HUDEP-2 (cell line): ENCODE data around the gene PLXNA3.

Experiments used
- DNase-seq, 76 experiments: peaks; one replicate each; lab custom pipeline; 2025; ENCODE audit not compliant: unreplicated experiment in 76 of 76; lab: John Stamatoyannopoulos, UW

PLXNA3 gene

DNA sequence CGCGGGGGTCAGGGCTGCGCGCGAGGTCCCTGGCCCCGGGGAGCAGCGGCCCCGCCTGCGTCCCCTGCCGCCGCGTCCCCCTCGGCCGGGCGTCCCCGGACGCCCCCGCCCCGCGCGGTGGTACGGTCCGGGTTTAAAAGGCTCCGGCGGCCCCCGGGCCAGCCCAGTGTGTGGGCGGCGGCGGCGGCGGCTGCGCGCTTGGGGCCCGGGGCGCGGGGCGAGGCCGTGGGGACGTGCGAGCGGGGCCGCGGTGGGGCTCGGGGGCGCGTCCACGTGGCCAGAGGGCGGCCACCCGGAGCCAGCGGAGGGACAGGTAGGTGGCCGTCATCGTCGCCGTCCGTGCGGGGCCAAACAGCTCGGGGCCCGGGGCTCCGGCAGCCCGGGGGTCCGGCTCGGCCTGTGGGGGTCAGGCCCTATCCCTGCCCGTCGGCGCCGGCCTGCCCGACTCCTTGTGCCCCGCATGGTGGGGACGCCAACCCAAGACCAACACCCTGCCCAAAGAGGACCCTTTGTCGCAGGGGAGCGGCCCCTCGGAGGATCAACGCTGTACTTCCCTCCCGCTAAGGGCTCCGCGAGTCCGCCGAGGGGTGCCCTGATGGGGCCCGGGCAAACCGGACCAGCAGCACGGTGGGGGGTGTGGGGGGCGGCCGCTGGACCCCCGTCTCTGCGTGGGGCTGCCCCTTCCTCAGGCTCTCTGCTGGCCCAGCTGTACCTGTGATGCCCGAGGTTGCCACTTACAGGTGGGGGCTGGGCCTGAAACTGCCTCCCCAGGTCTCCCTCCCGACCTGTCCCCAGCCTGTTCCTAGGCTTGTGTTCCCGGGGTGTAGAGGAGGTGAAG, at the start of gene PLXNA3:
TSS of gene PLXNA3 (plus strand) at position 166 of the 838 bp plus-strand sequence. CDS start 1,903 bp downstream, outside the sequence.
- peak in 8 of 76 experiments; percentile 1 to 36 (median 20) for DNase-seq

DNA sequence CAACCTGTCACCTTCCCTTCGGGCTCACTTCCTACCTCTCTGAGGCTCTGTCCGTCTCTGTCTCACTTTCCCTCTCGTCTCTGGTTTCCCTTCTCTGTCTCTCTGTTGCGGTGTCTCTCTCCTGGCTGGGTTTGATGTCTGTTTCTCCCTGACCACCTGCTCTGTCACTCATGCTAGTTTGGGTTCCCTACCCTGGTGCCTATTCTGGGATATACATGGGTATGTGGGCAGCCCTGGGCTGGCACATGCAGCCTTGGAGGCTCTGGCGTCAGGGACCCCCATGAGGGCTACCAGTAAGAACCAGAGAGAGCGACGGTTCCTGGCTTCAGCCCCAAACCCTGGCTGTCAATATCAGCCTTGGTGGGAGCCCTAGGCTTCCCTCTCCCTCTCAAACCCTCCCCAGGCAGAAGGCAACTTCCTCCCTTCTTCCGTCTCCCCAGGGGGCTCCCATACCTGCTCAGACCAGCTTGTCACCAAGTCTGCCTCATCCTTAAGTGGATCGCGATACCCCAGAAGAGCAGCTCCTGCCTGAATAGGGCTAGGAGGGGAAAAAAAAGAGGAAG, 49.3 kb upstream of the PLXNA3 start:
- no peak for DNase-seq

DNA sequence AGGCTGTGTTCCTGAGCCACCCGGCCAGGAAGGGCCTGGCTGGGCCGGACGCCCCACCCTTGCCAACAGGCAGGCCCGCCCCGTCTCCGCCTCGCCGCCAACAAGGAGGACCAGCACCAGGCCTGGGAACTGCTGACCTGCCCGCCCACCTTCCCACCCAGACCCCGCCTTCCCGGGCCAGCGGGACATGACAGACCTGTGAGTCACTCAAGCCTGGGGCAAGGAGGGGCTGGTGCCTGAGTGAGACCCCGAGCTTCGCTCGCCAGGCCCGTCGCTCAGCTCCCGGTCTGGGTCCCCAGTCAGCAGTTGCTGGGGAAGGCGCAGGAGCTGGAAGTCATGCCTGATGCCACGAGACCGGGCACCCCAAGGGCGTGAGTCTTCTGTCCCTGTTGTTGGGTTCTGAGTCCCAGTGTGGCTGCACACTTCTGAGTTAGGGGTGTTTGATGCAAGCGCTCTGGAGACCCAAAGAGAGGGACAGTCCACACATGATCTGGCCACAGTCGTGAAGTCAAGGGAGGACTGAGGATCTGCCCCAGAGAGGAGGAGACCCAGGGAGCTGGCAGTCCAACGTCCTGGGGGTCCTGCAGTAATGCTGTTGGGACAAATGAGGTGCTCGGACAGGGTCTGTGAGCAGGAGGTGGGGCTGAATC, 48.7 kb upstream of the PLXNA3 start, which contains the start of gene DNASE1L1:
TSS of gene DNASE1L1 (minus strand) at position 33 of the 650 bp plus-strand sequence. CDS start 3,686 bp downstream, outside the sequence.
- DNase-seq: peak in 73 of 76 experiments; percentile 11 to 89 (median 71)

DNA sequence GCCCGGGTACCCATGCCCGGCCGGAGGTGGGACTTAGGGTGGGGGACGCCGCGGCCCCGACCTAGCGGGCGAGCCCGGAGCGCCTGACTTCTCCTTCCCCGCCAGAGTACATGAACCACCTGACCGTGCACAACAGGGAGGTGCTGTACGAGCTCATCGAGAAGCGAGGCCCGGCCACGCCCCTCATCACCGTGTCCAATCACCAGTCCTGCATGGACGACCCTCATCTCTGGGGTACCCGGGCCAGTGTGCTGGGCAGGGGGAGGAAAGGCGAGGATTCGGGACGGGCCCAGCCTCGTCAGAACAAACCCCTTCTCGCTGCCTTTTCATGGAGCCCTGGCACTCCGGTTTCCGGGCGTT, 46.1 kb upstream of the PLXNA3 start:
- DNase-seq: peak in 40 of 76 experiments; percentile 2 to 51 (median 26)

DNA sequence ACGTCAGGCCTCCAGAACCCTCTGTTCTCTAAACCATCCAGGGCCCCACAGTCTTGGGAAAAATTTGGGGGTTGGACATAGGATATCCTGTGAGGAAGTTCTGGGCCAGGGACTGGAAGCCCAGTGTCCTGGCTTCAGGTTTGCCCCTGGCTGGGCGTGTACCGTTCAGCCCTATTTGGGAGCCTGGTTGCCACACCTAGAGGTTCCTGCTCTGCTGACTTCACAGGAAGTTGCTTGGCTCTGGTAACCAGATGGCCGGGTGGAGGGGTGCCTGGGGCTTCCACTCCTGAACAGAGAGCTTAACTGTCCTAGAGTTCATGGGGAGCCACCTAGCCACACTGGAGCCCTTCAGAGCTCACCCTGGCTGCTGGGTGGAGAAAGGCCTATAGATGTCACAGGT, 45.6 kb upstream of the PLXNA3 start:
- peak in 1 of 76 experiments; percentile 3 for DNase-seq

DNA sequence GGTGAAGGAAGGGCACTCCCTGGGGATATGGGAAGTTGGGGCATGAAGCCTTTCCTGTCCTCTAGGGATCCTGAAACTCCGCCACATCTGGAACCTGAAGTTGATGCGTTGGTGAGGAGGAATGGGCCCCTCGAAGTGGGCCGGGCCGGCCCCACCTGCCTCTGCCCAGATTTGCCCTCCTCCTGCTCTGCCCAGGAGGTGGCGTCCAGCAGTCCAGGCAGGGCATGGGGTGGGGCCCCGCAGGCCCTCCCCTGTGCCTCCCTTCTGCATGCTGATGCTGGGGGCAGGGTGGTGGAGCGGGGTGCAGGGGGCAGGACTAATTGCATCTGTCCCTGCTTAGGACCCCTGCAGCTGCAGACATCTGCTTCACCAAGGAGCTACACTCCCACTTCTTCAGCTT, 44.9 kb upstream of the PLXNA3 start:
- no peak for DNase-seq

DNA sequence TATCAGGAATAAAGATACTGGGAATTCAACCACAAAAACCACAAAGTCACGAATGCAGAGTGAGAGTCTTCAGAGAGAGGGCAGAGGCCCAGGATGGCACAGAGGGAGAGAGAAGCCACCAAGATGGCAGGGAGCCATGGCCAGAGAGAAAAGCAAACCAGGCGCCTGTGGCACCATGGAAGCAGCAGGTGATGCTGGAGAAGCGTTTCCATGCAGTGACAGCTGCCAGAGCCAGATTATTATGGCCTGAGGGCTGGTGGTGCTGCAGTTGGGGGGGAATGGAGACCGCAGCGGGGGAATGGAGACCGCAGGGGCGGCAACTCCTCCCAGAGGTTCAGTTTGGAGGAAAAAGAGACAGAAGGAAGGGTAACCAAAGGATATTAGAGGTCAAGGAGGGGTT, 40.9 kb upstream of the PLXNA3 start:
- DNase-seq: no peak

DNA sequence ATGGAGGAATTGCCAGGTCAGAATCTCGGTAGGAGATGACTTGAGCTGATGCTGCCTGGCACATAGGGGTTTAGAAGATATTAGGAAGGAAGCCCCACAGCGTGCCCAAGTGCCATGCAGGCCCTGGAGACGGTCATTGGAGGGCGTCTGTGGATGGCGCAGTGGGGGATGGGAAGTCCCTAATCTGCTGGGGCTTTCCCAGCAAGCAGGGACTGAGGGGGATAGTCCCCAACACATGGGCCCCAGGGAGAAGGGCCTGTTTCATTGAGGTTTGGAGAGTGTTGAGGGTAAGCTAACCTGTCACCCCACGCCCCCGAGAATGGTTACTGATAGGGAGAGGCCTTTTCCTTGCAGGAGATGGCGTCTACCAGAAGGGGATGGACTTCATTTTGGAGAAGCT, 38.9 kb upstream of the PLXNA3 start:
- DNase-seq: no peak

DNA sequence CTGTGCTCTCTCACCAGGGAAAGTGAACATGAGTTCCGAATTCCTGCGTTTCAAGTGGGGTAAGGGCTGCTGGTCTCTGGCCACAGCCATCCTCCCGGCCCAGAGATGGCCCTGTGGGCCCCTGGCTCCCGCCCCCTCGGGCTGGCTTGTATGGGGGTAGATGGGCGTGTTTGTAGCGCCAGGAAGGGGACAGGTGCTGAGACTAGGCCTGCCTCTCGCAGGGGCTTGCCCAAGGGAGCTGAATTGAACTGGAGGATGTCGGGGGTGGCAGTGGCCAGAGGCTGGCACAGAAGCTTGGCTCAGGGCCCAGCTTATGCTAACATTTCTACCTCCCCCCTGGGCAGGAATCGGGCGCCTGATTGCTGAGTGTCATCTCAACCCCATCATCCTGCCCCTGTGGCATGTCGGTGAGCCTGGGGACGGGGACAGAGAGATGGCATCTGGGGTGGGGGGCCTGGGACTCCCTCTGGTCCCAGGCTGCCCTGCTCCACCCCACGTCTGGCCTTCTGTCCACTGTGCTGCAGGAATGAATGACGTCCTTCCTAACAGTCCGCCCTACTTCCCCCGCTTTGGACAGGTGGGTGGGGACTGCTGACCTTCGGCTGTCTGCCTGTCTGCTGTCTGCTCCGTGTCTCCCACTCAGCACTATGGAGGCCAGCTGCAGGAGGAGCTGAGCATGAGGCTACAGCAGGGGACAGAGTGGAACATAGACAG, 38.2 kb upstream of the PLXNA3 start:
- DNase-seq: no peak

DNA sequence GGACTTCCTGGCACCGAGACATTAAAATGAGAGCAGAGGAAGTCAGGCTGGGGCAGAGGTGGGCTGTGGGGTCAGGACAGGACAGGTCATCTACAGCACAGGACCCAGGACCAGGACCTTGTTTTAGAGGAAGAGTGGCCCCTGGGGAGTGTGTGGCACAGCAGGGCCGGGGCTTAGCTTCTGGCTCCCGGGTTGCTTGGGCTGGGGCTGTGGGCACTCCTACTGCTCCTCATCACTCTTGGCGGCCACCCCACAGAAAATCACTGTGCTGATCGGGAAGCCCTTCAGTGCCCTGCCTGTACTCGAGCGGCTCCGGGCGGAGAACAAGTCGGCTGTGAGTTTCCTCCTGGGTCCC, 37.7 kb upstream of the PLXNA3 start:
- no peak for DNase-seq

DNA sequence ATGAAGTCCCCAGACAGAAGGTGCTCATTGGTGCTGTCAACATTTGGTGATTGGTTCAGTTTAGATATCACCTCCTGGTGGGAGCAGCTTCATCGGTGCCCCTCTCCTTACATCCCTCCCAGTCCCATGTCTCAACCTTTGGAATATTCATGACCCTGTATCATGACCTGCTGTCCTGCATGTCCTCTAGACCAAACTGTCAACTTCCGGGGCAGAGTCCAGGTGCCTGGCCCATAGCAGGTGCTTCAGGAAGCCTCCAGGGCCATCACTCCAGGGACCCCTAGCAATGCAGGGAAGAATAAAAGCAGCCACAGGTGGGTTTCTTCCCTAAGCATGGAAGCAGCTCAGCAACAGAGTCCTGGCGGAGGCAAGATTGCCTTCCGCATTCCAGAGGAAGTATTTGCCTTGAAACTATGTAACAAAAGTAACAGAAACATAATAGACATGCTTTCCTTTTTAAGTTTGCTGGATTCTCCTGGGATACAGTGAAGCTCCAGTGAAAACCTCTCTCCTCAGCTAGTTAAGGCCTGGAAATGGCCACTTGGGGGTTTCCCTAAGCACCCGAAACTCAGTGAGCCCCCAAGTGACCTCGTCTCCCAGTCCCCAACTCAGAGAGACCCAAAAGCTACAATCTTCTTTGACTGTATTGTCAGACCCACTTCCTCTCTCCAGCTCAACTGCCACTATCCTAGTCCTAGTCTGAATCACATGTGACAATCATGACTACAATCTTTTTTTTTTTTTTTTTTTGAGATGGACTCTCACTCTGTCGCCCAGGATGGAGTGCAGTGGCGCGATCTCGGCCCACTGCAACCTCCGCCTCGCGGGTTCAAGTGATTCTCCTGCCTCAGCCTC, 30.9 kb upstream of the PLXNA3 start:
- no peak for DNase-seq

DNA sequence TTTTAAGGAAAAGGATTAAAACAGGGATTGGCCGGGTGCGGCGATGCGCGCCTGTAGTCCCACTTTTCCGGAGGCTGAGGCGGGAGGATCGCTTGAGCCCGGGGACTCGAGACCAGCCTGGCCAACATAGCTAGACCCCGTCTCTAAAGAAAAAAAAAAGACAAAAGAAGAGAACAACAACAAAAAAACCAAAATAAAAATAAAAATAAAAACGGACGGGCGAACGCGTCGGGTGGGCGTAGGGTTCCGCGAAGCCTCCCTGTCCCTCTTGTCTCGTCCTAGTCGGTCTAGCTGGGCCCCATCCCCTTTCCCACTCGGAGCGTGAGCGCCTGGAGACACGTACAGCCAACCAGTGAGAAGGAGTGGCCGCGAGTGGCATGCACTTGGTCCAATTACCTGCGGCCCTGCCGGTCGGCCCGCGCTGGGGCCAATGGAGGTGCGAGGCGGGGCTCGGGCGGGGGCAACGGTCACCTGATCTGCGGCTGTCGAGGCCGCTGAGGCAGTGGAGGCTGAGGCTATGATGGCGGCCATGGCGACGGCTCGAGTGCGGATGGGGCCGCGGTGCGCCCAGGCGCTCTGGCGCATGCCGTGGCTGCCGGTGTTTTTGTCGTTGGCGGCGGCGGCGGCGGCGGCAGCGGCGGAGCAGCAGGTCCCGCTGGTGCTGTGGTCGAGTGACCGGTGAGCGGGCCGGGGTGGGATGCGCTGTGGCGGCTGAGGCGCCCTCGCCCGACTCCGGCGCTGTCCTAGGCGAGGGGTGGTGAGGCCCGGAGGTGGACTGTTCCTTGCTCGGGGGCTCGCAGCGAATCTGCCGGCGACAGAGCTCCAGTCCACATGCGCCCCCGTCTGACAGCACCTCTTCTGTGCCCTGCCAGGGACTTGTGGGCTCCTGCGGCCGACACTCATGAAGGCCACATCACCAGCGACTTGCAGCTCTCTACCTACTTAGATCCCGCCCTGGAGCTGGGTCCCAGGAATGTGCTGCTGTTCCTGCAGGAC, 29.6 kb upstream of the PLXNA3 start, which contains the start of gene ATP6AP1:
TSS of gene ATP6AP1 (plus strand) at position 502 of the 996 bp plus-strand sequence. CDS start at position 518, 16 bp downstream.
- peak in 74 of 76 experiments; percentile 8 to 91 (median 80) for DNase-seq

DNA sequence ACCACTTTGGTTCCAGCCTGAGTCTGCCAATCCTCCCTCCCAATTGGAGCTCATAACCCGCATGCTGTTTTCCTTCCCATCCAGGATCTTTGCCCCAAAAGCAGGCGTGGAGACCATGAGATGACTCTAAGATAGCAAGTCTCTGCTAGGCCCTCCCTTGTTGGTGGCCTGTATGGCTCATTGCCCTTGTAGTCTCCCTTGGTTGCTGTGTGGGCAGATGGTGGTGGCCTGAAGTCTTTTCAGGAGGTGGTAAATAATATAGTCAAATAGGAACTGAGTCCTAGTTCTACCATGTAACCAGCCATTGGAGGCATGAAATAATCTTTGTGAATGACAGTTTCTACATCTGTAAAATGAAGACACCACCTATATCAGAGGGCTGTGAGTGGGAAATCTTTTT, 28.4 kb upstream of the PLXNA3 start:
- peak in 2 of 76 experiments; percentile 2 to 8 for DNase-seq

DNA sequence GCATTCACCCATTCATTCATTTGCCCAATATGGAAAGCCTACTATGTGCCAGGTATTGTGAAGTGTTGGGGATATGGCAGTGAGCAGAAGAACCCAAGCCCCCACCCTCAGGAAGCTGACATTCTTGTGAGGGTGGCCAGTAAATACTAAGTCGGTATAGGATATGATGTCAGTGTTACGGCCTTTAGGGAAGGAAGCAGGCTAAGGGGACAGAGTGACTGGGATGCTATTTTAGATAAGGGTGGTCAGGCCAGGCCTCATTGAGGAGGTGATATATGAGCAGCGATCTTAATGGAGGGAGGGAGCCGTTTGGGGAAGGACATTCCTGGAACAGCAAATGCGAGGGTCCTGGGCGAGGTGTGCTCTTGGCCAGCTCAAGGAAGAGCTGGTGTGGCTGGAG, 27.6 kb upstream of the PLXNA3 start:
- no peak for DNase-seq

DNA sequence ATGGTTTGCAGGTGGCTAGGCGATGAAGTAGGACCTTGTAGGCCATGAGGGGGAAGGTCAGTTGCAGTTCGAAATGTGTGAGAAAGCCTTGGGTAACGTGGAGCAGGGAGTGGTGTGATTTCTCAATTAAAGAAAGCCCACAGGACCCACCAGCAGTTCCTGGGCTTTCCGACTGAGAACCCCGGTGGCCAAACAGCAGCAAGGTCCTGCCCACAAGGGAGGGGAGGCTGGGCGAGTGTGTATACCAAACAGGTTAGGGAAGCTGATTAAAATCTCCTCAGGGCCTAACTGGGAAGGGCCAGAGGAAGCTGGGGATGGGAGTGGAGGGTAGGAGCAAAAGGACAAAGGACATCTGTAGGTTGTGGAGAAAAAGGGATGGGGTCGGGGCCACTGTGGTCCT, 27.2 kb upstream of the PLXNA3 start:
- no peak for DNase-seq

DNA sequence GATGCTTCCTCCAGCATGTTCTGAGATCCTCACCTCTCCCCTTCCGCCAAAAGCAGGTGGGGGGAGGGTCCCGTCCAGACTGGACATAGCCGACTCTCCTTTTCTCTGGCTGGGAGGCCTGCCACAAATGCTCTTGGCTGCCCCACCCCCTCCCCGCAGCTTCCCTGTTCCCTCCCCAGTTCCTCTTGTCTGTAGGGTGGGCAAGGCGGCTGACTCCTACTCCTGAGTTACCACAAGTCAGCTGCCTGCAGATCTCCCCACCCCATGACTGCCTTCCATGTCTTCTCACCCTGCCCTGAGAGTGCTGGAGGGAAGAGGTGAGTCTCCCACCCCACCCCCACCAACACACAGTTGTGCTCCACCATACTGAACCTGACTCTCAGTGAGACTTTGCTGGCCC, 26.7 kb upstream of the PLXNA3 start:
- DNase-seq: no peak

DNA sequence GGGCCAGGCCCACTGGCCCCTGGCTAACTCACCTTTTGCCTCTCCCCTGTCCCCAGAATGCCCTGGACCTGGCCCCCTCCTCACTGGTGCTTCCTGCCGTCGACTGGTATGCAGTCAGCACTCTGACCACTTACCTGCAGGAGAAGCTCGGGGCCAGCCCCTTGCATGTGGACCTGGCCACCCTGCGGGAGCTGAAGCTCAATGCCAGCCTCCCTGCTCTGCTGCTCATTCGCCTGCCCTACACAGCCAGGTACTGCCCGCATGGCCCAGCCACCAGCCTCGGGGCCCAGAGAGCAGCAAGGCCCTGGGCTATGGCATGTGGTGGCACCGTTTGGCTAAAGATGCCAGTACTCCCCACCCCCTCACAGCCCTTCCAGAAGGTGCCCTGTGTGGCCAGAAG, 25.9 kb upstream of the PLXNA3 start:
- no peak for DNase-seq

DNA sequence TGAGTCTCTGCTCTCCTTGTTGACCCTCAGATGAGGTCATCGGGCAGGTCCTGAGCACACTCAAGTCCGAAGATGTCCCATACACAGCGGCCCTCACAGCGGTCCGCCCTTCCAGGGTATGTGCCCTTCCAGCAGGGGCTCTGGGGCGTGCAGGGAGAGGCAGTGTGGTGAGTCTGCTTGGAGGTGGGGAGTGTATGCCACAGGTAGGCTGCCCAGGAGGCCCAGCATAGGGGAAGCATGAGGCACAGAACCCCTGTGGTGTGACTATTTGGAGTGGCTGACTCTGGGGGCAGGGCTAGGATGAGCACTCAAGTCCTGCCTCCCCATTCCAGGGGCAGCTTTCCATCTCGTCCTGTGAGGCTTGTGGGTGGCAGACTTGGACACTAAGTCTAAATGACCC, 24.5 kb upstream of the PLXNA3 start:
- no peak for DNase-seq
